HG03457 (cell line): ENCODE results near the gene COG2.
"Not testable (repeated sequence)": the region's sequence is repeated elsewhere in the genome, so short reads cannot be mapped to it uniquely, and the experiment has no call there.

Source experiments
- ATAC-seq: cut with Tn5 transposase; IDR thresholded peaks from one replicate; pipeline ENCODE4 v1.9.1; 2021; ENCODE audit warnings: moderate number of reproducible peaks; ENCODE audit not compliant: unreplicated experiment

COG2 gene

GRCh38 chr1:230642263-230642959 is at the start of gene COG2:
Gene COG2 (plus strand): TSS chr1:230642481. CDS start chr1:230642607, 126 bp downstream.
- ATAC-seq: peak; percentile 95

- ATAC-seq: no peak
These were observed 49.4 kb upstream of the COG2 start for GRCh38 chr1:230592848-230593414.

- no peak for ATAC-seq
These were observed 48.0 kb upstream of the COG2 start for GRCh38 chr1:230594214-230594773.

GRCh38 chr1:230595181-230595580 is 47.1 kb upstream of the COG2 start:
- ATAC-seq: no peak

GRCh38 chr1:230596306-230596705 is 46.0 kb upstream of the COG2 start:
- no peak for ATAC-seq

GRCh38 chr1:230598745-230599144 is 43.5 kb upstream of the COG2 start:
- no peak for ATAC-seq

- no peak for ATAC-seq
These were observed 42.2 kb upstream of the COG2 start for GRCh38 chr1:230599926-230600656.

- not testable (repeated sequence) for ATAC-seq
These were observed 41.5 kb upstream of the COG2 start for GRCh38 chr1:230600657-230601400.

- no peak for ATAC-seq
These were observed 33.1 kb upstream of the COG2 start for GRCh38 chr1:230609208-230609607.

GRCh38 chr1:230610589-230610988 is 31.7 kb upstream of the COG2 start:
- no peak for ATAC-seq

GRCh38 chr1:230611128-230611877 is 31.0 kb upstream of the COG2 start:
- ATAC-seq: no peak

GRCh38 chr1:230611878-230612235 is 30.4 kb upstream of the COG2 start:
- ATAC-seq: no peak

- ATAC-seq: no peak
These were observed 29.6 kb upstream of the COG2 start for GRCh38 chr1:230612651-230613050.

GRCh38 chr1:230614121-230614520 is 28.2 kb upstream of the COG2 start:
- no peak for ATAC-seq

- no peak for ATAC-seq
These were observed 23.7 kb upstream of the COG2 start for GRCh38 chr1:230618537-230618936.

- no peak for ATAC-seq
These were observed 21.5 kb upstream of the COG2 start for GRCh38 chr1:230620649-230621323.

GRCh38 chr1:230621324-230622030 is 20.8 kb upstream of the COG2 start:
- no peak for ATAC-seq

- no peak for ATAC-seq
These were observed 20.1 kb upstream of the COG2 start for GRCh38 chr1:230622151-230622550.

- no peak for ATAC-seq
These were observed 18.1 kb upstream of the COG2 start for GRCh38 chr1:230624097-230624713.
